Thyroid gland (tissue), 4 donors: Measurements from ENCODE around the gene ACAD8.

Experiments
- CTCF ChIP-seq, 6 experiments: fragments of 200-600 bp in 3 of 6; fragments of 450-650 bp in 3 of 6; sonication (generic) in 3 of 6; IDR thresholded peaks; one replicate each; pipeline ENCODE4 v1.5.1; 2016 to 2019; ENCODE audit warnings: antibody characterized with exemption in 6 of 6, mild to moderate bottlenecking in 2 of 6, inconsistent platforms in 1 of 6, moderate library complexity in 1 of 6
- POLR2A ChIP-seq, 2 donors: fragments of 450-650 bp; IDR thresholded peaks; one replicate each; pipeline ENCODE4 v1.6.1; 2017; ENCODE audit warnings: antibody characterized with exemption in 2 of 2, mild to moderate bottlenecking in 2 of 2, moderate library complexity in 1 of 2

GRCh38 chr11:134233729-134234179 is 19.6 kb upstream of the ACAD8 start:
- TF ChIP-seq CTCF (IDR thresholded peaks at IDR 0.05) (no peak), POLR2A (IDR thresholded peaks at IDR 0.05) (no peak)
